GM12878 (cell line): ENCODE data around the gene RBP3. TPM values are rescaled to one million over a fixed set of nuclear protein-coding genes. Genes with fewer than 3 reads are reported as not detected.

ENCODE experiments used
- ATAC-seq: fragments of 200-7000 bp; cut with Tn5 transposase; 3 replicates; pipeline ENCODE4 v1.9.1; 2020; ENCODE audit warnings: mild to moderate bottlenecking, moderate library complexity
- BruUV-seq: library from RNA; stranded (reverse); fragments of 400-500 nt; replicated peaks from 2 replicates; lab custom pipeline; 2021; lab: Mats Ljungman, UMichigan
- CTCF ChIA-PET: fragments of 300-600 bp; sonication (Branson Sonifier 250); formaldehyde crosslinking; extraction: SDS; loops from one replicate; lab custom pipeline; 2021; ENCODE audit warnings: inconsistent platforms; lab: Yijun Ruan, JAX
- POLR2A ChIA-PET: fragments of 350-600 bp; formaldehyde crosslinking; extraction: SDS; loops from one replicate; lab custom pipeline; 2021; ENCODE audit warnings: inconsistent platforms; lab: Charles Lee
- RAD21 ChIA-PET: fragments of 300-600 bp; sonication (Branson Sonifier 250); formaldehyde crosslinking; loops from one replicate; lab custom pipeline; 2023; ENCODE audit warnings: antibody characterized with exemption; ENCODE audit not compliant: unreplicated experiment; lab: Charles Lee
- SMC1A ChIA-PET: fragments of 300-600 bp; sonication (Branson Sonifier 250); formaldehyde crosslinking; loops from one replicate; lab custom pipeline; 2023; ENCODE audit not compliant: unreplicated experiment, uncharacterized antibody; lab: Charles Lee
- DNase-seq: peaks from one replicate; pipeline ENCODE4 v3.0.0-alpha.2; 2011; ENCODE audit warnings: low read depth, low spot score
- FAIRE-seq: peaks from 3 replicates; lab custom pipeline; 2011; peaks lifted over from hg19 to GRCh38; lab: Jason Lieb, UNC
- H2AFZ ChIP-seq: 2 replicates; pipeline ENCODE4 v1.6.0; 2011; ENCODE audit warnings: low read depth, low read length, control low read depth; ENCODE audit not compliant: control insufficient read depth
- H3K27ac ChIP-seq: 2 replicates; pipeline ENCODE4 v1.5.1; 2011; ENCODE audit warnings: control low read depth; ENCODE audit not compliant: control insufficient read depth, insufficient read depth
- H3K27me3 ChIP-seq, 2 experiments: replicated peaks in 1 of 2; 2 replicates each; pipeline versions ENCODE4 v1.6.0 to v1.6.1; 2011; ENCODE audit warnings: low read length in 1 of 2; ENCODE audit not compliant: control insufficient read depth in 2 of 2, insufficient read depth in 2 of 2
- H3K36me3 ChIP-seq, 2 experiments: 2 replicates each; pipeline ENCODE4 v1.5.1; 2011; ENCODE audit warnings: low read length in 1 of 2; ENCODE audit not compliant: control insufficient read depth in 2 of 2, insufficient read depth in 2 of 2
- H3K4me1 ChIP-seq: 2 replicates; pipeline ENCODE4 v1.6.1; 2011; ENCODE audit warnings: mild to moderate bottlenecking, low read length, moderate library complexity, mixed read lengths; ENCODE audit not compliant: control insufficient read depth, insufficient read depth
- H3K4me2 ChIP-seq: 2 replicates; pipeline ENCODE4 v1.6.0; 2011; ENCODE audit warnings: control low read depth; ENCODE audit not compliant: control insufficient read depth, insufficient read depth
- H3K4me3 ChIP-seq: fragments of 200-600 bp; sonication (generic); 2 replicates; pipeline ENCODE4 v1.5.1; 2016
- H3K79me2 ChIP-seq: 2 replicates; pipeline ENCODE4 v1.6.0; 2011; ENCODE audit warnings: low read length; ENCODE audit not compliant: control insufficient read depth, insufficient read depth
- H3K9ac ChIP-seq: 2 replicates; pipeline ENCODE4 v1.8.0; 2011; ENCODE audit warnings: low read length, control low read depth, mixed read lengths; ENCODE audit not compliant: control insufficient read depth, insufficient read depth
- H3K9me3 ChIP-seq: replicated peaks from 3 replicates; pipeline ENCODE4 v1.5.1; 2011; ENCODE audit warnings: mild to moderate bottlenecking, low read length; ENCODE audit not compliant: control insufficient read depth, insufficient read depth
- H4K20me1 ChIP-seq: 2 replicates; pipeline ENCODE4 v1.6.0; 2011; ENCODE audit not compliant: control insufficient read depth, insufficient read depth
- BCL11A ChIP-seq: IDR thresholded peaks from 2 replicates; pipeline ENCODE4 v1.6.1; 2011; ENCODE audit warnings: low read depth, low read length
- CHD4 ChIP-seq: fragments of 200-600 bp; sonication (generic); IDR thresholded peaks from 2 replicates; pipeline ENCODE4 v1.6.1; 2016; ENCODE audit warnings: mild to moderate bottlenecking
- CREB1 ChIP-seq: IDR thresholded peaks from 2 replicates; pipeline ENCODE4 v1.6.1; 2012; ENCODE audit warnings: low read depth, mild to moderate bottlenecking, inconsistent platforms
- ESRRA ChIP-seq: IDR thresholded peaks from 2 replicates; pipeline ENCODE4 v1.6.1; 2012; ENCODE audit warnings: mild to moderate bottlenecking, low read length, improper control_type of control experiment
- EZH2 ChIP-seq: IDR thresholded peaks from 2 replicates; pipeline ENCODE4 v1.6.1; 2012; ENCODE audit warnings: low read depth, mild to moderate bottlenecking, control low read depth, inconsistent platforms, low read length, borderline replicate concordance; ENCODE audit not compliant: control insufficient read depth
- FOS ChIP-seq: IDR thresholded peaks from 3 replicates; pipeline ENCODE4 v1.6.1; 2011; ENCODE audit warnings: borderline replicate concordance; ENCODE audit not compliant: insufficient read length; ENCODE audit errors: extremely low read depth
- GATAD2B ChIP-seq: fragments of 450-650 bp; conservative IDR thresholded peaks from 2 replicates; pipeline ENCODE4 v1.6.1; 2017; ENCODE audit warnings: low read depth, mild to moderate bottlenecking, moderate library complexity
- HCFC1 ChIP-seq: fragments of 150-350 bp; IDR thresholded peaks from 2 replicates; pipeline ENCODE4 v1.6.1; 2014; ENCODE audit warnings: low read length
- HDAC6 ChIP-seq: fragments of 200-600 bp; sonication (generic); IDR thresholded peaks from one replicate; pipeline ENCODE4 v1.8.0; 2017; ENCODE audit warnings: antibody characterized with exemption; ENCODE audit not compliant: unreplicated experiment
- NR2C1 ChIP-seq: fragments of 450-650 bp; IDR thresholded peaks from 2 replicates; pipeline ENCODE4 v1.6.1; 2017; ENCODE audit warnings: antibody characterized with exemption, mild to moderate bottlenecking, moderate library complexity
- PAX8 ChIP-seq: fragments of 450-650 bp; IDR thresholded peaks from 2 replicates; pipeline ENCODE4 v1.6.1; 2017; ENCODE audit warnings: mild to moderate bottlenecking, moderate library complexity
- POLR2A ChIP-seq: IDR thresholded peaks from 2 replicates; pipeline ENCODE4 v1.6.1; 2011; ENCODE audit warnings: low read depth, mild to moderate bottlenecking, low read length
- RCOR1 ChIP-seq: conservative IDR thresholded peaks from 2 replicates; pipeline ENCODE4 v1.6.1; 2012; ENCODE audit warnings: low read depth, low read length, improper control_type of control experiment
- RELA ChIP-seq: fragments of 450-650 bp; IDR thresholded peaks from 2 replicates; pipeline ENCODE4 v1.8.0; 2014; ENCODE audit warnings: borderline replicate concordance; ENCODE audit not compliant: partially characterized antibody
- SMC3 ChIP-seq: IDR thresholded peaks from 2 replicates; pipeline ENCODE4 v1.6.1; 2011; ENCODE audit warnings: low read length, improper control_type of control experiment, borderline replicate concordance
- SUPT20H ChIP-seq: IDR thresholded peaks from 2 replicates; pipeline ENCODE4 v1.6.1; 2011; ENCODE audit warnings: low read depth, mild to moderate bottlenecking, low read length, moderate library complexity, borderline replicate concordance; ENCODE audit not compliant: control insufficient read depth
- WRNIP1 ChIP-seq: IDR thresholded peaks from 2 replicates; pipeline ENCODE4 v1.6.1; 2011; ENCODE audit warnings: low read depth, low read length, improper control_type of control experiment, borderline replicate concordance
- ZNF622 ChIP-seq: fragments of 450-650 bp; IDR thresholded peaks from 2 replicates; pipeline ENCODE4 v1.6.1; 2017; ENCODE audit warnings: mild to moderate bottlenecking, inconsistent platforms
- WGBS: methylation state at CpG from one replicate; pipeline ENCODE4 v1.1.6; 2016; ENCODE audit warnings: low lambda C conversion rate; ENCODE audit not compliant: insufficient replicate concordance, insufficient coverage; ENCODE audit errors: missing lambda C conversion rate; 5-methylcytosine and 5-hydroxymethylcytosine counted together
- in situ Hi-C: fragments of 300-500 bp; cut with MboI; formaldehyde crosslinking; loops from 9 replicates; pipeline ENCODE4 v1.14.3; 2018; ENCODE audit warnings: mixed read lengths
- intact Hi-C: fragments of 100-400 bp; cut with micrococcal nuclease; formaldehyde crosslinking; loops from one replicate; pipeline ENCODE4 v1.14.2; 2022; ENCODE audit not compliant: unreplicated experiment
- polyA plus RNA-seq, 11 experiments: library from polyadenylated mRNA; depleted of rRNA in 4 of 11; unstranded in 6 of 11; stranded (reverse) in 5 of 11; fragments of >200 nt; fragmentation: Nextera tagmentation in 4 of 11; fragmentation: Illumina TruSeq in 1 of 11; extraction: Ambion mirVana in 4 of 11; extraction: Trizol in 1 of 11; gene quantifications; 1 replicate in 1 of 11; 2 replicates in 10 of 11; pipeline versions ENCODE4 v1.2.1 to v1.2.3, GENCODE V29; 2011 to 2016; ENCODE audit warnings: inconsistent platforms in 2 of 11, missing spikeins in 2 of 11, low read depth in 1 of 11
- total RNA-seq, 4 experiments: library from RNA; depleted of rRNA in 3 of 4; stranded (reverse); fragments of >200 nt in 3 of 4; fragmentation: Illumina TruSeq in 1 of 4; extraction: Trizol in 1 of 4; gene quantifications; 2 replicates each; pipeline versions ENCODE4 v1.2.1 to v1.2.3, GENCODE V29; 2013 to 2021
- TF ChIP-seq, protein P1 (sequence below): fragments of 450-650 bp; IDR thresholded peaks from 2 replicates; pipeline ENCODE4 v1.6.1; 2016; ENCODE audit warnings: mild to moderate bottlenecking

RBP3 gene
- total and polyA plus RNA-seq, 10 of the 15 experiments (the other 5 are each of a cell fraction or from before 2014, with no cell fraction given), result not detected

GRCh38 chr10:47331954-47332353 lies 16.2 kb upstream of the RBP3 start:
- POLR2A ChIA-PET, result no interaction called here
- FAIRE-seq (no peak), DNase-seq (no peak), ATAC-seq (no peak)
- no peaks in the 10 kb centered on the region for H3K36me3 ChIP-seq
- RAD21 ChIA-PET, result no interaction called here
- H3K27me3 ChIP-seq, result no peaks in the 10 kb centered on the region; a peak in 2 of 4 replicates
- H2AFZ ChIP-seq, result no peak overlapping the region
- H3K79me2 ChIP-seq, result no peaks in the 10 kb centered on the region
- no peaks in the 10 kb centered on the region for H3K4me1 ChIP-seq
- H3K9me3 ChIP-seq, result no peaks in the 10 kb centered on the region
- in situ Hi-C loops, result no loop called here
- H3K4me2 ChIP-seq, result no peak overlapping the region
- WGBS, result 11% methylated on average over 7 of the region's 7 CpGs
- TF ChIP-seq CREB1, result no peak
- no peak for TF ChIP-seq GATAD2B
- SMC1A ChIA-PET, result no interaction called here
- no TSS peak for BruUV-seq
- CTCF ChIA-PET, result interaction anchor here (1.4 to 2.9 kb wide), 3 partner anchors 9 to 306 kb away, joined by 4 to 7 read pairs (median 5); no protein-coding TSS in a partner anchor
- H3K27ac ChIP-seq, result no peak overlapping the region
- H3K4me3 ChIP-seq, result no peak overlapping the region
- intact Hi-C loops, result no loop called here
- H4K20me1 ChIP-seq, result no peaks in the 10 kb centered on the region; the same call in 1 of the 2 replicates
- H3K9ac ChIP-seq, result no peak overlapping the region

- SMC1A ChIA-PET, result no interaction called here
Observed at GRCh38 chr10:47332371-47332770, 15.8 kb upstream of the RBP3 start.

More at GRCh38 chr10:47332371-47332770, 15.8 kb upstream of the RBP3 start:
- RAD21 ChIA-PET, result no interaction called here
- no peak overlapping the region for H3K27ac ChIP-seq
- TF ChIP-seq FOS, result no peak
- TF ChIP-seq POLR2A, result no peak
- TF ChIP-seq RELA, result no peak
- no peak for TF ChIP-seq CHD4
- no peak for TF ChIP-seq ZNF622
- TF ChIP-seq PAX8, result no peak
- no peak for TF ChIP-seq HDAC6
- TF ChIP-seq SMC3, result no peak
- no peak for TF ChIP-seq SUPT20H
- no peak for TF ChIP-seq BCL11A
- TF ChIP-seq GATAD2B, result no peak
- TF ChIP-seq, protein P1, sequence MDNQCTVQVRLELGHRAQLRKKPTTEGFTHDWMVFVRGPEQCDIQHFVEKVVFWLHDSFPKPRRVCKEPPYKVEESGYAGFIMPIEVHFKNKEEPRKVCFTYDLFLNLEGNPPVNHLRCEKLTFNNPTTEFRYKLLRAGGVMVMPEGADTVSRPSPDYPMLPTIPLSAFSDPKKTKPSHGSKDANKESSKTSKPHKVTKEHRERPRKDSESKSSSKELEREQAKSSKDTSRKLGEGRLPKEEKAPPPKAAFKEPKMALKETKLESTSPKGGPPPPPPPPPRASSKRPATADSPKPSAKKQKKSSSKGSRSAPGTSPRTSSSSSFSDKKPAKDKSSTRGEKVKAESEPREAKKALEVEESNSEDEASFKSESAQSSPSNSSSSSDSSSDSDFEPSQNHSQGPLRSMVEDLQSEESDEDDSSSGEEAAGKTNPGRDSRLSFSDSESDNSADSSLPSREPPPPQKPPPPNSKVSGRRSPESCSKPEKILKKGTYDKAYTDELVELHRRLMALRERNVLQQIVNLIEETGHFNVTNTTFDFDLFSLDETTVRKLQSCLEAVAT, result no peak
- TF ChIP-seq ESRRA, result no peak
- no peak for TF ChIP-seq HCFC1
- TF ChIP-seq RCOR1, result no peak
- TF ChIP-seq EZH2, result no peak
- no peak for TF ChIP-seq NR2C1
- TF ChIP-seq WRNIP1, result no peak
- FAIRE-seq, result no peak
- in situ Hi-C loops, result no loop called here
- POLR2A ChIA-PET, result no interaction called here
- no peak for ATAC-seq
- H3K27me3 ChIP-seq, result no peaks in the 10 kb centered on the region; a peak in 2 of 4 replicates
- H3K36me3 ChIP-seq, result no peaks in the 10 kb centered on the region
- no peak overlapping the region for H3K4me2 ChIP-seq
- no peak overlapping the region for H3K9ac ChIP-seq
- H2AFZ ChIP-seq, result no peak overlapping the region
- CTCF ChIA-PET, result interaction anchor here (1.3 to 2.9 kb wide), 4 partner anchors 8 to 307 kb away, joined by 4 to 7 read pairs (median 6); no protein-coding TSS in a partner anchor
- no peaks in the 10 kb centered on the region; the same call in 1 of the 2 replicates for H4K20me1 ChIP-seq
- no peaks in the 10 kb centered on the region for H3K4me1 ChIP-seq
- intact Hi-C loops, result no loop called here
- no peaks in the 10 kb centered on the region for H3K9me3 ChIP-seq
- no peaks in the 10 kb centered on the region for H3K79me2 ChIP-seq
- no peak for DNase-seq
- 5% methylated on average over 3 of the region's 3 CpGs for WGBS
- no TSS peak for BruUV-seq
- no peak overlapping the region for H3K4me3 ChIP-seq
